ENCODE data around the gene LIN7A.

Gene LIN7A

DNA sequence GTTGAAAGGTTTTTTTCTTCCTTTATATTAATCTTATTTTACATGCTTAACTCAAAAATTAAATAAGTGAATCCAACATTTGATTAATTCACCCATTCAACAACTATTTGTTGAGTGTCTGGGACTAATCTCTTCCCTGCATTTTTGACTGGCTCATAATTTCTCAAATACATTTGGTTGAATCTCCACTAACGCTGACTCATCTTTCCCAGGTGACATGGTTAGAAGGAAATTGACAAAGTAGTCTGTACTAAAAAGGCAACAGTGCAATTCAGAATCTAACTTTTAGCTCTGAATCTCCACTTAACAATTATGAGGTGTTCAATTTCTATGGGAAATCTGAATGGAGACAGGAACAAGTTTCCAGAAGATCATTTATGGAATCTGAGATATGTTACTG lies 88.9 kb downstream of the LIN7A start:
- Histone ChIP-seq H3K9ac (ENCODE audit: low read depth, low read length) (no peak overlapping the region), H3K36me3 (ENCODE audit: control insufficient read depth, insufficient read depth, low read length) (no peaks in the 10 kb centered on the region), H3K27me3 (ENCODE audit: control insufficient read depth, insufficient read depth, low read length) (no peaks in the 10 kb centered on the region), H3K4me3 (ENCODE audit: low read depth, low read length) (no peak overlapping the region), H3K9me3 (ENCODE audit: control insufficient read depth, insufficient read depth, low read length) (no peaks in the 10 kb centered on the region), H3K4me1 (ENCODE audit: control insufficient read depth, insufficient read depth, low read length) (peaks cover 22% of the 10 kb centered on the region)

DNA sequence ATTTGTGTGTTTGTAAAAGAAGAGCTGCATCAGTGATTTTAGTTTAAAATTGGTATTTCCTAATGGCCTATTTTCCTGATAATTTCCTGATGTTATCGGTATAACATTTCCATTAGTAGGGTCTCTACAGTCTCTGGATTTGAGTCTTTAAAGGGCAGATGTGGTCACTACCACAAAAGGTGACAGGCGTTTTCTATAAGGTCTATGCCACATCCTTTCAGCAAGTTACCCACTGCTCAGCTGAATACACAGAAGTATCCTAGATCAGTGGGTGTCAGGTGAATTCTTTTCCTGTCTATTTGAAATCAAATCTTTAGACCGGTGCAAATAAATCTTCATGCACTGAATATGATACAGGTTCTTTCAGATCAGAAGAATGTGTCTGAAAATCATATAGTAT lies 90.2 kb downstream of the LIN7A start:
- H3K9ac ChIP-seq (ENCODE audit: low read depth, low read length): no peak overlapping the region

DNA sequence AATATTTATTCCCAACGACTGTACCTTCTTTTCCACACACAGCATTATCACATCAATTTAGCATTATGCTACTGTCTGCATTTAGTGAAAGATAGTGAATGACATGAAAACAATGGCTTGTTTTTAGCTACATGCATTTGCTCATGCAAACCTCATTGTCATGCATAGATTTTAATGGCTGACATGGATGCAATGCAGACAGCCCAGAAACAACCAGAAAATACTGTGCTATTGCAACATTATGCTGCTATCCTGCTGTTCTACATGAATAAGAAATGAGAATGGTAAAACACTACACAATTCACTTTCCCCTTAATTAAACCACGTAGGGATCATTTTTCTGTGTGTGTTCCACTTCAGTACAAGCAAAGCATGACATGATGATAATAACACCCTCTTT lies 90.8 kb downstream of the LIN7A start:
- H3K4me1 ChIP-seq (ENCODE audit: control insufficient read depth, insufficient read depth, low read length): peaks cover 22% of the 10 kb centered on the region
- no peak overlapping the region for H3K9ac ChIP-seq (ENCODE audit: low read depth, low read length)
- no peak overlapping the region for H3K4me3 ChIP-seq (ENCODE audit: low read depth, low read length)
- no peaks in the 10 kb centered on the region for H3K27me3 ChIP-seq (ENCODE audit: control insufficient read depth, insufficient read depth, low read length)
- H3K9me3 ChIP-seq (ENCODE audit: control insufficient read depth, insufficient read depth, low read length): no peaks in the 10 kb centered on the region
- no peaks in the 10 kb centered on the region for H3K36me3 ChIP-seq (ENCODE audit: control insufficient read depth, insufficient read depth, low read length)

More for the DNA sequence above, 90.2 kb downstream of the LIN7A start:
- Histone ChIP-seq H3K4me3 (ENCODE audit: low read depth, low read length) (no peak overlapping the region), H3K9me3 (ENCODE audit: control insufficient read depth, insufficient read depth, low read length) (no peaks in the 10 kb centered on the region), H3K27me3 (ENCODE audit: control insufficient read depth, insufficient read depth, low read length) (no peaks in the 10 kb centered on the region), H3K36me3 (ENCODE audit: control insufficient read depth, insufficient read depth, low read length) (no peaks in the 10 kb centered on the region), H3K4me1 (ENCODE audit: control insufficient read depth, insufficient read depth, low read length) (peaks cover 22% of the 10 kb centered on the region)

DNA sequence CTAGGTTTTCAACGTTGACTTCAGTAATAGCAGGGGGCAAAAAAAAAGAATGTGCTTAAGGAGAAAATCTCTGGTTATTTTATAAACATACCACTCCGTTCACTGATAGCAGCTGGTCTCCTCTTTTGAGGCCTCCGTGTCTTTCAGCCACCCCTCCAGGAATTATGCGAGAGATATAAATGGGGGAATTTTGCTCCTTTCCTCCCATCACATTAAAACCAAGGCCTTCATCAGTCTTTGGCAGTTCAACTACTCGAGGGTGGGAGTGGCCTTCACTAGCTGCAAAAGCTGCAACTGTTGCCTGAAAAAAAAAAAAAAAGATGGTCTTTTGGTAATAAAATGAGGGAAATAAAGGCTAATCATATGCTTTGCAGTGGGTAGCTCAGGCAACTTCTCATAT lies 92.1 kb downstream of the LIN7A start:
- Histone ChIP-seq H3K27me3 (ENCODE audit: control insufficient read depth, insufficient read depth, low read length) (no peaks in the 10 kb centered on the region), H3K4me1 (ENCODE audit: control insufficient read depth, insufficient read depth, low read length) (peaks cover 22% of the 10 kb centered on the region), H3K36me3 (ENCODE audit: control insufficient read depth, insufficient read depth, low read length) (no peaks in the 10 kb centered on the region), H3K9me3 (ENCODE audit: control insufficient read depth, insufficient read depth, low read length) (no peaks in the 10 kb centered on the region), H3K4me3 (ENCODE audit: low read depth, low read length) (no peak overlapping the region), H3K9ac (ENCODE audit: low read depth, low read length) (no peak overlapping the region)

DNA sequence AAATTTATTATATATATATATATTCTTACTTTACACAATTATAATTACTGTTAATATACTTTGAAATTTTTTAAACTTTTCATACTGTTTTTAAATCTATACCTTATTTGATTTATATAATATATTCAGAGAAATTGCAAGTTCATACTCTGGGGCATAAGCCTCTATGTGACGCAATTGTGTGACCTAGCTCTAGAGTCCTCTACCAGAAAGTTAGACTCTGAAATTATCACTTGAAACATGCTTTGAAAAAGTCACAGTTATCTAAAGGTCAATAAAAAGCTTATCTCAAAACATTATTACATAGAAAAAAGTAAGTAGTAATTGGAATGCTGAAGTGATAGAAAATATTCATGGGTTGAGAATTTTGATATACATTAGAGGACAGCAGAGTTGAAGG lies 93.8 kb downstream of the LIN7A start:
- Histone ChIP-seq H3K36me3 (ENCODE audit: control insufficient read depth, insufficient read depth, low read length) (no peaks in the 10 kb centered on the region), H3K9ac (ENCODE audit: low read depth, low read length) (no peak overlapping the region), H3K4me3 (ENCODE audit: low read depth, low read length) (no peak overlapping the region), H3K4me1 (ENCODE audit: control insufficient read depth, insufficient read depth, low read length) (peaks cover 8% of the 10 kb centered on the region), H3K27me3 (ENCODE audit: control insufficient read depth, insufficient read depth, low read length) (no peaks in the 10 kb centered on the region), H3K9me3 (ENCODE audit: control insufficient read depth, insufficient read depth, low read length) (no peaks in the 10 kb centered on the region)

DNA sequence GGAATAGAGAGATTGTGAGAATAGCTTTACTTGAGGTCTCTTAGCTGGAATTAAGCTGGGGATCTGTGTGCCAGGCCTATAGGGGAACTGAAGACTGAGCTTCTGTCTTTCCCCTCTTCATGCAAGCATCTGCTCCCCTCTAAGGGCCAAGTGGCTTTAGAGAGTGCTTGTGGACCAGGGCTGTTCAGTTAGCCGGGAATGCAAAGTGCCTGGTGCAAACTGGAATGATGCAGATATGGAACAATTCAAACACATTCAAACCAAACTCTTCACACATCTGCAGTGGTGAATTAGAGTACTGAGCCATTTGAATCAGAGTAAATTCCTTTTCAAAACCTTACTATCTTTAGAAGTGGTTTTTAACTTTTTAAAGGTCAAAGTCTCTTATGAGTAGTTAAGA lies 99.0 kb downstream of the LIN7A start:
- Histone ChIP-seq H3K4me1 (ENCODE audit: control insufficient read depth, insufficient read depth, low read length) (no peaks in the 10 kb centered on the region), H3K9ac (ENCODE audit: low read depth, low read length) (no peak overlapping the region), H3K27me3 (ENCODE audit: control insufficient read depth, insufficient read depth, low read length) (no peaks in the 10 kb centered on the region), H3K9me3 (ENCODE audit: control insufficient read depth, insufficient read depth, low read length) (no peaks in the 10 kb centered on the region), H3K36me3 (ENCODE audit: control insufficient read depth, insufficient read depth, low read length) (no peaks in the 10 kb centered on the region), H3K4me3 (ENCODE audit: low read depth, low read length) (no peak overlapping the region)

DNA sequence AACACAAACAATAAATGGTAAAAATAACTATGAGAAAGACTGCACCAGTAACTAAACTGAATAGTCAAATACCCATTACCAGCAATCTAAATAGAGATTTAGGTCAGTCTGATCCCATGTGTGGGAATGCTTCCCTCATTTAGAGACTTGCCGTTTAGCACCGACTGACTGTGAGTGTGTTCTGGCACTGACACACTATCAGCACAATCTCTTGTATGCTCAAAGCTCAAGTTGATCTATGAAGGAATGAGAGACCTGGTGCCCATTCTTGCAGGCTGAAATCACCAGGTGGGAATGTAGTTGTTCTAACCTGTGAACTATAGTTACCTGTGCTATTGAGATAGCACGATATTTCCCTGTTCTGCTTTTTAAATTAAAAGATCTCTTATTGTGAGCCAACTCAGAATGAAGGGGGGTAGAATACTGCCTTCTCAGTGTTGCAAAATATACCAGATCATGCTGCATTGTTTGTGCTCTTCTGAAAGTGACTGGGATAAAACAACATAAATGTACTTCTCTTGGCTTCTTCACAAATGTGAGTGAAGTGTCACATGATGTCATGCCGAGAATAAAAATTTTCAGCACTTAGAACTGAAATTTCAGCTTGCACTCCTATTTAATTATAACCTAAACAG lies 99.6 kb downstream of the LIN7A start:
- no peak overlapping the region for H3K4me3 ChIP-seq (ENCODE audit: low read depth, low read length)
- H3K9me3 ChIP-seq (ENCODE audit: control insufficient read depth, insufficient read depth, low read length): no peaks in the 10 kb centered on the region
- no peaks in the 10 kb centered on the region for H3K27me3 ChIP-seq (ENCODE audit: control insufficient read depth, insufficient read depth, low read length)
- no peaks in the 10 kb centered on the region for H3K36me3 ChIP-seq (ENCODE audit: control insufficient read depth, insufficient read depth, low read length)
- no peaks in the 10 kb centered on the region for H3K4me1 ChIP-seq (ENCODE audit: control insufficient read depth, insufficient read depth, low read length)
- H3K9ac ChIP-seq (ENCODE audit: low read depth, low read length): no peak overlapping the region

DNA sequence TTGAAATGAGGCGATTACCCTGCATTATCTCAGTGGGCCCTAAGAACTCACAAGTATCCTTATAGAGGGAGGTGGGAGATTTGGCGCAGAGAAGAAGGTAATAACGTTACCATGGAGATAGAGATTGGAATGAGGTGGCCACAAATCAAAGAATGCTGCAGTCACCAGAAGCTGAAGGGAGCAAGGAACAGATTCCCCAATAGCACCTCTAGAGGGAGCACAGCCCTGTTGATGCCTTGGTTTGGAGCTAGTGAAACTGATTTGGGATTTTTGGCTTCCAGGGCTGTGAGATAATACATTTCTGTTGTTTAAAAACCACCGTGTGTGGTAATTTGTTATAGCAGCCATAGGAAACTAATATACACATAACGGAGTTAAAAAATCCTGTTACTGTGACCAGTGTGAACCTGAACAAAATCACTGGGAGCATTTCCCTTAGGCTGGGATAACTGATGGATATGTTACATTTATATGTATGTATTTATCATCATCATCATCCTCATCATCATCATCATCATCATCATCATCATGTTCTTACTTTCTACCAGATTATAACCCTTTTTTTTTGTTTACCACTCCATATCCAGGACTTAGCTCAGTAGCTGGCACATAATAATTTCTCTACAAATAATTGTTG lies 100.3 kb downstream of the LIN7A start:
- Histone ChIP-seq H3K9ac (ENCODE audit: low read depth, low read length) (no peak overlapping the region), H3K36me3 (ENCODE audit: control insufficient read depth, insufficient read depth, low read length) (no peaks in the 10 kb centered on the region), H3K9me3 (ENCODE audit: control insufficient read depth, insufficient read depth, low read length) (no peaks in the 10 kb centered on the region), H3K27me3 (ENCODE audit: control insufficient read depth, insufficient read depth, low read length) (no peaks in the 10 kb centered on the region), H3K4me1 (ENCODE audit: control insufficient read depth, insufficient read depth, low read length) (no peaks in the 10 kb centered on the region), H3K4me3 (ENCODE audit: low read depth, low read length) (no peak overlapping the region)

DNA sequence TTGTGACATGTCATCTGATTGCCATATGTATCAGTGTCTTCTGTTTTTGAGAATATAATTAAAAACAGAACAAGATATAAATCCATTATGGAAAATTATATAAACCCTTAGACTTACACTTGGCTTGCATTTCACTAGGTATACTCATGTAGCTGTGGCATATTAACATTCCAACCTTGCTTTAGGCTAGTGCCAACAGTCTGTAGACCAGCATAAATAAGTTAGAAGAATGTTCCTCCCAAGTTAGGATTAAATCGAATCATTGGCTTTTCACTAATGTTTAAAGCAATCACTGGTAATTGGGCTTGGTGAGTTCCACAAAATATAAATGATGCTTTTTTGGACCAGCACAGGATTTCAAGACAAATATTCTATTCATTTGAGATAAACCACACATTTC lies 103.0 kb downstream of the LIN7A start:
- Histone ChIP-seq H3K27me3 (ENCODE audit: control insufficient read depth, insufficient read depth, low read length) (no peaks in the 10 kb centered on the region), H3K4me3 (ENCODE audit: low read depth, low read length) (no peak overlapping the region), H3K36me3 (ENCODE audit: control insufficient read depth, insufficient read depth, low read length) (no peaks in the 10 kb centered on the region), H3K9ac (ENCODE audit: low read depth, low read length) (no peak overlapping the region), H3K4me1 (ENCODE audit: control insufficient read depth, insufficient read depth, low read length) (no peaks in the 10 kb centered on the region), H3K9me3 (ENCODE audit: control insufficient read depth, insufficient read depth, low read length) (no peaks in the 10 kb centered on the region)

DNA sequence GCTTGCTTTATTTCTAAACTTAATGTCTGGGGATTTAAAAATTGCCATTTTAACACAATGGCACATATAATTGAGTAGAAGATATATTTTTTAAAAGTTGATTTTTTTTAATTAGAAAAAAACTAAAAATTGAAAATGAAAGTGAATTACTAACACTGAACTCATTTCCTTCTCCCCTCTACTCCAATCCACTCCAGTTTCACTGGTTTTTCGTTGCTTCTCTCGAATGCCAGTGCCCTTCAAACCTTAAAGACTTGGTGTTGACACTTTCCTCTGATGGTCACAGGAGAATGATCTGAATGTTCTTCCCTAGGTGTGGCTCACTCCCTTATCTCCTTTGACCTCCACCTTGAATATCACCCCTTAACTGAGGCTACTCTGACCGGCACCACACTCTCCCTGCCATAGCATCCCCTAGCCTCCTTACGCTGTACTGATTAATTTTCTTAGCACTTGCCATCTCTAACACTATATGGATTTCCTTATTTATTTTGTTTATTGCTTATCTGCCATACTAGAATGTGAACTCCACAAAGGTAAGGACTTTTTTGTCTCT lies 107.1 kb downstream of the LIN7A start:
- Histone ChIP-seq H3K9ac (ENCODE audit: low read depth, low read length) (no peak overlapping the region), H3K27me3 (ENCODE audit: control insufficient read depth, insufficient read depth, low read length) (no peaks in the 10 kb centered on the region), H3K4me1 (ENCODE audit: control insufficient read depth, insufficient read depth, low read length) (no peaks in the 10 kb centered on the region), H3K4me3 (ENCODE audit: low read depth, low read length) (no peak overlapping the region), H3K9me3 (ENCODE audit: control insufficient read depth, insufficient read depth, low read length) (no peaks in the 10 kb centered on the region), H3K36me3 (ENCODE audit: control insufficient read depth, insufficient read depth, low read length) (no peaks in the 10 kb centered on the region)

DNA sequence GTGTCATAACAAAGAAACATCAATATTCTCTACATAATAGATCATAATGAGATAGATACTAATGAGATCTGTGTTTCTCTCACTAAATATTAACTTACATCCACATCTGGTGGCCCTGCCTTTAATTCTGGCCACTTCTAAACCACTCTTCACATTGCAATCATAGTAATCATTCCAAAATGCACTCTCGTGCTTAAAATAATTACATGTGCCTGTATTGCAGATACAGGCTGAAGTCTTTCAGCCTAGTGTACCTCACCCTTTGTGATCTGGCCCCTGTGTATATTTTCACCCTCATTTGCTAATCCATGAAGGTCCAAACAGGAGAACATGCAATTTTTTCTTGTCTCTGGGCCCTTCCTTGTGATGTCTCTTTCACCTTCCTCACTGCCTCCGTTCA lies 108.0 kb downstream of the LIN7A start:
- Histone ChIP-seq H3K9me3 (ENCODE audit: control insufficient read depth, insufficient read depth, low read length) (no peaks in the 10 kb centered on the region), H3K27me3 (ENCODE audit: control insufficient read depth, insufficient read depth, low read length) (no peaks in the 10 kb centered on the region)

DNA sequence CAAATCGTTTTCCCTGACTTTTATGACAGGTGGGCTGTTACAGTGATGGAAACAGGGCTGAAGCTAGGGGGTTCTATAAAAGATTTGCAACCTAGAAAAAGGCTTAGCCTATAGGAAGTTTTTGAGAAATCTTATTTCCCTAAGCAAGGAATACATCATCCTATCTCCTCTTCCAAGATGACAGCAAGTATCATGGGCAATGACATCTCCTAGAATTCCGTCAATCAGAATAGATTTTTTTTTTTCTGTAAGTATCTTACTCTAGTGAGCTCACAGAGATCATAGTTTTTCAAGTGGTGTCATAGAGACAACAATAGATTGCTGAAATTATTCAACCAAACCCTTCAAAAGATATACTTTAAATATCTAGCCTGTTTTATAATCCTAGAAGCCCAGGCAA lies 112.2 kb downstream of the LIN7A start:
- no peaks in the 10 kb centered on the region for H3K36me3 ChIP-seq (ENCODE audit: control insufficient read depth, insufficient read depth, low read length)
- H3K27me3 ChIP-seq (ENCODE audit: control insufficient read depth, insufficient read depth, low read length): no peaks in the 10 kb centered on the region
- H3K4me1 ChIP-seq (ENCODE audit: control insufficient read depth, insufficient read depth, low read length): peaks cover 11% of the 10 kb centered on the region
- no peak overlapping the region for H3K4me3 ChIP-seq (ENCODE audit: low read depth, low read length)
- no peaks in the 10 kb centered on the region for H3K9me3 ChIP-seq (ENCODE audit: control insufficient read depth, insufficient read depth, low read length)
- no peak overlapping the region for H3K9ac ChIP-seq (ENCODE audit: low read depth, low read length)

More for the DNA sequence above, 108.0 kb downstream of the LIN7A start:
- Histone ChIP-seq H3K9ac (ENCODE audit: low read depth, low read length) (no peak overlapping the region), H3K4me1 (ENCODE audit: control insufficient read depth, insufficient read depth, low read length) (no peaks in the 10 kb centered on the region), H3K4me3 (ENCODE audit: low read depth, low read length) (no peak overlapping the region), H3K36me3 (ENCODE audit: control insufficient read depth, insufficient read depth, low read length) (no peaks in the 10 kb centered on the region)
